ENCODE measurements around the gene EPHB3.
A peak's percentile ranks its signal among the peaks of the same experiment; 100 is the strongest.

EPHB3 gene

DNA sequence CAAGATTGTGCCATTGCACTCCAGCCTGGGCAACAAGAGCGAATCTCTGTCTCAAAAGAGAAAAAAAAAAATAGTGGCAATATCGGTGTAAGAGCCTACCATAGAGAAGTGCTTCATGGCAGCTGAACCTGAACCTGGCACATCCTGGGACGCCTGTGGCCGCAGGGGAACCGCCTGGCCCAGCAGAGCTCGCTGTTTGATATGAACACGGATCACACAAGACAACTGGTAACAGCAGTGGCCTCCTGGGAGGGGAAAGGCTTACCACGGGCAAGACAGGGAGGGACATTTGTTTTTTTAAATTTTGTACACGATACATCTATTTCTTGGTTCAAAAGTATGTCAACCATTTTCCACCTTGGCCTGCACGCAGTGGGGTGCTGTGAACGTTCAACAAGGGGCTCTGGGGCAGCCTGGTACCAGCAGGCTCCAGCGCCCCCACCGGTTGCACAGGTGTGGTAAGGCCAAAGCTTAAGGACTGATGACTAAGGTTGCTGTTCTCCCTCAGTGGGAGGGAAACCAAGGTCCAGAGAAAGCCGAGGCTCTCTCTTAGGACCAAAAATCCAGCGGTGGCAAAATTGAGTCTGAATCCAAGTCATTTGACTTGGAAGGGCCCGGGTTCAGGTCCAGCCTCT lies 21.7 kb upstream of the EPHB3 start:
- TF ChIP-seq, protein P1, sequence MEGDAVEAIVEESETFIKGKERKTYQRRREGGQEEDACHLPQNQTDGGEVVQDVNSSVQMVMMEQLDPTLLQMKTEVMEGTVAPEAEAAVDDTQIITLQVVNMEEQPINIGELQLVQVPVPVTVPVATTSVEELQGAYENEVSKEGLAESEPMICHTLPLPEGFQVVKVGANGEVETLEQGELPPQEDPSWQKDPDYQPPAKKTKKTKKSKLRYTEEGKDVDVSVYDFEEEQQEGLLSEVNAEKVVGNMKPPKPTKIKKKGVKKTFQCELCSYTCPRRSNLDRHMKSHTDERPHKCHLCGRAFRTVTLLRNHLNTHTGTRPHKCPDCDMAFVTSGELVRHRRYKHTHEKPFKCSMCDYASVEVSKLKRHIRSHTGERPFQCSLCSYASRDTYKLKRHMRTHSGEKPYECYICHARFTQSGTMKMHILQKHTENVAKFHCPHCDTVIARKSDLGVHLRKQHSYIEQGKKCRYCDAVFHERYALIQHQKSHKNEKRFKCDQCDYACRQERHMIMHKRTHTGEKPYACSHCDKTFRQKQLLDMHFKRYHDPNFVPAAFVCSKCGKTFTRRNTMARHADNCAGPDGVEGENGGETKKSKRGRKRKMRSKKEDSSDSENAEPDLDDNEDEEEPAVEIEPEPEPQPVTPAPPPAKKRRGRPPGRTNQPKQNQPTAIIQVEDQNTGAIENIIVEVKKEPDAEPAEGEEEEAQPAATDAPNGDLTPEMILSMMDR (conservative IDR thresholded peaks at IDR 0.05; ENCODE audit: low read length) = no peak
- DNase-seq (ENCODE audit: low read depth) = no peak

DNA sequence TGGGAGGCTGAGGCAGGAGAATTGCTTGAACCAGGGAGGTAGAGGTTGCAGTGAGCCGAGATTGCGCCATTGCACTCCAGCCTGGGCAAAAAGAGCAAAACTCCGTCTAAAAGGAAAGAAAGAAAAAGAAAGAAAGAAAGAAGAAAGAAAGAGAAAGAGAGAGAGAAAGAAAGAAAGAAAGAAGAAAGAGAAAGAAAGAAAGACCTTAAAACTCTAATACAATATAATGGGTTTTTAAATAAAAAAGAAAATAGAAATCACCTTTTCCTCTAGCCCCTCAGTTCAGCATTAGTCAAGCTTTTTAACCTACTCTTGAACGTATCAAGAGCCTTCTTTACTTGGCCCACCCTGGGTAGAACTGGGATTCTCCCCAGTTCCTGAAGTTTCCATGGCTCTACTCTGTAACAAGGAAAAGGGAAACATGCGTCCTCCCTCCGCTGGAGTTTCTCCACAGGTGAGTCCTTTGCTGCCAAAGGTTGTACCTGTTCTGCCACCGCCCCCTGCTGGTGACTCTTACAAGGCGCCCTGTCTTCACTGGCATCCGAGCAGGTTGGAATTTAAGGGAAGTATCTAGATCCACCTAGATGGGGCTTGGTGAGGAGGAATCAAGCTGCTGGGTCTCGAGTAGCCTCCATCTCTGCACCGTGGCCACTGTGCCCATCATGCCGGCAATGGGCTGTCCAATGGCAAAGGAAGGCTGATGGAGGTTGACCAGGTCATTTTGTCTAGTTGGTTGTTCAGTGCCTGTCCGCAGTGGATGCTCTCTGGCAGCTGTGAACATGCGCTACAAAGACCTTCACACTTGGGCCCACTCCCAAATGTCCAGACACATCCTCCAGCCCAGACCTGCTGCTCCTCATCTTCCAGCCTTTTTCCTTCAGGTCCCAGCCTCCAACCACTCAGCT lies 20.6 kb upstream of the EPHB3 start:
- TF ChIP-seq, protein P1 (conservative IDR thresholded peaks at IDR 0.05; ENCODE audit: low read length) = peak; percentile 64
- no peak overlapping the region for H3K4me3 ChIP-seq (ENCODE audit: low read length)
- DNase-seq (ENCODE audit: low read depth) = no peak

More for the DNA sequence above, 21.7 kb upstream of the EPHB3 start:
- no peak overlapping the region for H3K4me3 ChIP-seq (ENCODE audit: low read length)

DNA sequence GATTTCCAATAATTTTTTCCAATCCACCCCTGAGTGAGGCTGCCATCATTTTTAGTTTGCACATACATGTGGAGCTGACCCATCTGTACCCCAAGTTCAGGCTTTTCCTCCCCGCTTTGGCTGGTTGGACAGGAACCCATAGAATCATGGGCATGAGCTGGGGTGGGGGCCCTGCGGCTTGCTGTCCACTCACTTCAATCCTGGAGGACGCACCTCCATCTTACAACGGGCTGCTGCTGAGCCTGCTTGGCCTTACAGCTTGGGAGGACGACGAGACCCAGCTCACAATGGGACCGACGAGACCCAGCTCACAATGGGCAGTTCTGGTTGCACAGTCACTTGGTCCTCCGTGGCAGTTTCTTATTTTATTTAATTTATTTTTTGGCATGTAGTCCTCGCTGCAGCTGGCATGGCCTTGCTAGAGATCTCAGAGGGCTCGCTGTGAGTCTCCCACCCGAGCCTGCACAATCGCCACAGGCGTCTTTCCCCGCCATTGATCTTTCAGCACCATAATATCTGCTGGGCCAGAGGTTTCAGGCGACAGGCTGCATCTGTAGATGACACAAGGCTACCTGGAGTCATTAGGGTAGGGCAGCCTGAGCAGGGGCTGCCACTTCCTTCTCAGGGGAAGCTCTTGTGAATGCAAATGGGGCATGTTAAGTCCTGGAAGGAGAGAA lies 19.6 kb upstream of the EPHB3 start:
- TF ChIP-seq, protein P1 (conservative IDR thresholded peaks at IDR 0.05; ENCODE audit: low read length) = no peak
- no peak for DNase-seq (ENCODE audit: low read depth)

DNA sequence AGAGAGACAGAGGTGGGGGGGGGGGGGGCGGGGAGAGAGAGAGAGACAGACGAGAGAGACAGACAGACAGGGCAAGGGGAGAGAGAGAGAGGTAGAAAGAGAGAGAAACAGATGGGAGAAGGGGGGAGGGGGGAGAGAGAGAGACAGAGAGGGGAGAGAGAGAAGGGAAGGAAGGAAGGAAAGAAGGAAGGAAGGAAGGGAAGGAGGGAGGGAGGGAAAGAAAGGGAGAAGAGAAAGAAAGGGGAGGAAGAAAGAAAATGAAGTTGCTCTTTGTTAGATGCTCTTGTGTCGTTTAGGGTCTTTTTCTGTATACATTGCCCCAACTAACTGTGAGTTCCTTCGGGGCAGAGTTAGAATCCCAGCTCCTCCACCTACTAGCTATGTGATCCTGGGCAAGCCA lies 19.0 kb upstream of the EPHB3 start:
- TF ChIP-seq, protein P1 (conservative IDR thresholded peaks at IDR 0.05; ENCODE audit: low read length) = no peak
- H3K4me3 ChIP-seq (ENCODE audit: low read length) = no peak overlapping the region
- DNase-seq (ENCODE audit: low read depth) = no peak

More for the DNA sequence above, 19.6 kb upstream of the EPHB3 start:
- no peak overlapping the region for H3K4me3 ChIP-seq (ENCODE audit: low read length)

DNA sequence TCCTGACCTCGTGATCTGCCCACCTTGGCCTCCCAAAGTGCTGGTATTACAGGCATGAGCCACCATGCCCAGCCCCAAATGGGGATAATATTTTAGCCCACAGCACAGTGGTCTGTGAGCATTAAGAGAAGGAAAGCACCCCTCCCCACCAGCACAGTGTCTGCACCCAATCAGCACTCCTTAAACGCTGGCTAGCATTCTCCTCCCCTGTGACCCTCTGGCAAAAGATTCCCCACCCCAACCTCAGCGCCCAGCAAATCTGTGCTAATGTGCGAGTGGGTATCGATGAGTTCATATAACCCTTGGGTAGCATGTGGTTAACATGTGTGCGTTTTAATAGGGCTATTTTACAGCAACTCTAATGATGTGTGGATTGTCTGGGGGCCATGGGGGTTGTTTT lies 18.3 kb upstream of the EPHB3 start:
- TF ChIP-seq, protein P1 (conservative IDR thresholded peaks at IDR 0.05; ENCODE audit: low read length) = no peak
- H3K4me3 ChIP-seq (ENCODE audit: low read length) = no peak overlapping the region
- no peak for DNase-seq (ENCODE audit: low read depth)

DNA sequence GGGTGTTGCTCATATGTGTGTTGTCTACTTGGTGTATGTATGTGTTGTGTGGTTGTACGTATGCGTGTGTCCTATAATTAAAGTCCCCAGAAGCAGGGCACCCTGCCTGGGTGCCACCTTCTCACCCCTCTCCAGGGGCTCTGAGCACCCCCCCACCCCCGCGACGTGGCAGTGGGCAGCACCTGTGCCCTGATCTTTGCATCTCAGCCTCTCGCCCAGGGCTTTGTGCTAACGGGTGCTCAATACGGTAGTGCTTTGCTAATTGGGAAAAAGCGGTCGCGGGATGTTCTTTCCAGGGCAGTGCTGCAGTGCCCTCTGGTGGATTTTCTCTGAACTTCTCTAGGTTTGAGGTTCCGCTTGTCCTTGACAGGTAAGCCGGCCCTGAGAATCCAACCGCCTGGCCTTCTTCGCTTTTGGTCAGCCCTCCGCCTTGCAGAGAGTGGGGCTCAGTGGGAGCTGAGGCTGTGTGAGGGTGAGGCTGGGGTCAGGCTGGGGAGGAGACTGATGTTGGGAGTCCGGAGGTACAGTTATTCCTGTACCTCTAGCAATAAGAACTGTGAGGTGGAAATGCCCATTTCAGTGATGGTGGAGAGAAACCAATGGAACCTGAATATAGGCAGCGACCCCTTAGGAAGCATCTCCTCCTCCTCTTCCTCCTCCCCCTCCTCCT lies 17.6 kb upstream of the EPHB3 start:
- peak; percentile 70 for DNase-seq (ENCODE audit: low read depth)
- TF ChIP-seq, protein P1 (conservative IDR thresholded peaks at IDR 0.05; ENCODE audit: low read length) = peak; percentile 81
- H3K4me3 ChIP-seq (ENCODE audit: low read length) = no peak overlapping the region

Measured in AG10803 (cell line).